DND-41 (cell line): ENCODE data around the gene EEFSEC.

Experiments used
- ATAC-seq: fragments of 200-7000 bp; cut with Tn5 transposase; 3 replicates; pipeline ENCODE4 v1.9.1; 2021; ENCODE audit warnings: low read depth; ENCODE audit not compliant: insufficient read depth
- DNase-seq: peaks from one replicate; pipeline ENCODE4 v3.0.0-alpha.2; 2020
- H2AFZ ChIP-seq: 2 replicates; pipeline ENCODE4 v1.6.0; 2012; ENCODE audit warnings: low read depth, low read length
- H3K27ac ChIP-seq: 2 replicates; pipeline ENCODE4 v1.5.1; 2012; ENCODE audit warnings: low read length, inconsistent platforms
- H3K27me3 ChIP-seq: fragments of 200-600 bp; sonication (generic); 2 replicates; pipeline ENCODE4 v1.6.0; 2012; ENCODE audit warnings: low read length, mild to moderate bottlenecking, inconsistent platforms; ENCODE audit not compliant: insufficient read depth, poor library complexity
- H3K36me3 ChIP-seq: 2 replicates; pipeline ENCODE4 v1.5.1; 2012; ENCODE audit warnings: low read length, inconsistent platforms; ENCODE audit not compliant: insufficient read depth
- H3K4me1 ChIP-seq: 2 replicates; pipeline ENCODE4 v1.5.1; 2012; ENCODE audit warnings: mild to moderate bottlenecking, low read length; ENCODE audit not compliant: insufficient read depth
- H3K4me2 ChIP-seq: 2 replicates; pipeline ENCODE4 v1.6.0; 2012; ENCODE audit warnings: mild to moderate bottlenecking, moderate library complexity, low read length, inconsistent platforms; ENCODE audit not compliant: insufficient read depth
- H3K4me3 ChIP-seq, 2 experiments: fragments of 200-600 bp in 1 of 2; shearing (Covaris generic) in 1 of 2; 2 replicates each; pipeline ENCODE4 v1.5.1; 2012 to 2016; ENCODE audit warnings: inconsistent platforms in 2 of 2, low read length in 2 of 2, mild to moderate bottlenecking in 2 of 2, low read depth in 1 of 2, moderate library complexity in 1 of 2
- H3K79me2 ChIP-seq: 2 replicates; pipeline ENCODE4 v1.6.0; 2012; ENCODE audit warnings: low read length, inconsistent platforms; ENCODE audit not compliant: insufficient read depth
- H3K9ac ChIP-seq: 2 replicates; pipeline ENCODE4 v1.6.0; 2012; ENCODE audit warnings: low read depth, mild to moderate bottlenecking, inconsistent platforms, low read length, moderate library complexity
- H3K9me3 ChIP-seq: 2 replicates; pipeline ENCODE4 v1.5.1; 2012; ENCODE audit warnings: low read length, moderate library complexity, mild to moderate bottlenecking, inconsistent platforms; ENCODE audit not compliant: insufficient read depth, severe bottlenecking
- H4K20me1 ChIP-seq: 2 replicates; pipeline ENCODE4 v1.6.0; 2012; ENCODE audit warnings: low read length; ENCODE audit not compliant: insufficient read depth
- CTCF ChIP-seq: IDR thresholded peaks from 2 replicates; pipeline ENCODE4 v1.5.1; 2012; ENCODE audit warnings: borderline replicate concordance, low read length, moderate library complexity, mild to moderate bottlenecking; ENCODE audit not compliant: poor library complexity, severe bottlenecking; ENCODE audit errors: extremely low read depth
- EZH2 ChIP-seq: IDR thresholded peaks from 3 replicates; pipeline ENCODE4 v1.6.1; 2012; ENCODE audit warnings: borderline replicate concordance, low read depth, mild to moderate bottlenecking, moderate library complexity, low read length, inconsistent platforms; ENCODE audit not compliant: severe bottlenecking

EEFSEC gene

GRCh38 chr3:128452678-128453275, 299.5 kb downstream of the EEFSEC start:
- no peak for TF ChIP-seq EZH2
- TF ChIP-seq CTCF = no peak
- Histone ChIP-seq H3K9me3 (no peaks in the 10 kb centered on the region), H2AFZ (no peak overlapping the region), H3K27me3 (no peaks in the 10 kb centered on the region), H4K20me1 (peaks cover 3% of the 10 kb centered on the region), H3K27ac (no peak overlapping the region), H3K79me2 (no peaks in the 10 kb centered on the region), H3K36me3 (no peaks in the 10 kb centered on the region), H3K4me2 (no peak overlapping the region), H3K9ac (no peak overlapping the region), H3K4me3 (no peak overlapping the region), H3K4me1 (peaks cover 6% of the 10 kb centered on the region; the same call in 1 of the 2 replicates)
- no peak for ATAC-seq
- no peak for DNase-seq

GRCh38 chr3:128453501-128454309, 300.4 kb downstream of the EEFSEC start:
- no peaks in the 10 kb centered on the region for H3K27me3 ChIP-seq

GRCh38 chr3:128454310-128454618, 301.0 kb downstream of the EEFSEC start:
- no peaks in the 10 kb centered on the region for H3K9me3 ChIP-seq
- no peak overlapping the region for H3K27ac ChIP-seq
- DNase-seq (no peak), ATAC-seq (no peak)
- TF ChIP-seq EZH2 = no peak
- TF ChIP-seq CTCF = no peak
- H3K27me3 ChIP-seq = no peaks in the 10 kb centered on the region
- no peak overlapping the region for H2AFZ ChIP-seq
- no peaks in the 10 kb centered on the region for H3K4me1 ChIP-seq
- peaks cover 3% of the 10 kb centered on the region for H4K20me1 ChIP-seq
- no peak overlapping the region for H3K9ac ChIP-seq
- no peak overlapping the region for H3K4me3 ChIP-seq
- H3K79me2 ChIP-seq = no peaks in the 10 kb centered on the region
- H3K4me2 ChIP-seq = no peak overlapping the region
- H3K36me3 ChIP-seq = no peaks in the 10 kb centered on the region

More at GRCh38 chr3:128453501-128454309, 300.4 kb downstream of the EEFSEC start:
- DNase-seq (no peak), ATAC-seq (no peak)
- Histone ChIP-seq H4K20me1 (peaks cover 3% of the 10 kb centered on the region), H3K9me3 (no peaks in the 10 kb centered on the region), H2AFZ (no peak overlapping the region), H3K36me3 (no peaks in the 10 kb centered on the region), H3K9ac (no peak overlapping the region), H3K27ac (no peak overlapping the region), H3K4me2 (no peak overlapping the region), H3K4me3 (no peak overlapping the region), H3K79me2 (no peaks in the 10 kb centered on the region), H3K4me1 (peaks cover 1% of the 10 kb centered on the region; the same call in 1 of the 2 replicates)
- TF ChIP-seq EZH2 (no peak), CTCF (no peak)
